Neural progenitor cell (in vitro differentiated cells): ENCODE measurements around the gene CDK17.

Experiments
- EZH2phosphoT487 ChIP-seq: fragments of 200-600 bp; sonication (generic); IDR thresholded peaks from 2 replicates; pipeline ENCODE4 v1.6.1; 2017; ENCODE audit warnings: antibody characterized with exemption
- TF ChIP-seq, protein P1 (sequence below): fragments of 200-600 bp; sonication (generic); IDR thresholded peaks from 2 replicates; pipeline ENCODE4 v1.5.1; 2017; ENCODE audit warnings: antibody characterized with exemption, mild to moderate bottlenecking

DNA sequence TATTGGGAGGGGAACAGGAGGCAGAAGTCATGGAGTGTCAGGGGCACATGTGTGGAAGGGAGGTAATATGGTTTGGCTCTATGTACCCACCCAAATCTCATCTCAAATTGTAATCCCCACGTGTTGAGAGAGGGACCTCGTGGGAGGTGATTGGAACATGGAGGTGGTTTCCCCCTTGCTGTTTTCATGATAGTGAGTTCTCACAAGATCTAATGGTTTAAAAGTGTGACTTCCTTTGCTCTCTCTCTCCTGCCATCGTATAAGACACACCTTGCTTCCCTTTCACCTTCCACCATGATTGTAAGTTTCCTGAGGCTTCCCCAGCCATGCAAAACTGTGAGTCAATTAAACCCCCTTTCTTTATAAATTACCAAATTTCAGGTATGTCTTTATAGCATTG, 41.6 kb upstream of the CDK17 start:
- TF ChIP-seq, protein P1, sequence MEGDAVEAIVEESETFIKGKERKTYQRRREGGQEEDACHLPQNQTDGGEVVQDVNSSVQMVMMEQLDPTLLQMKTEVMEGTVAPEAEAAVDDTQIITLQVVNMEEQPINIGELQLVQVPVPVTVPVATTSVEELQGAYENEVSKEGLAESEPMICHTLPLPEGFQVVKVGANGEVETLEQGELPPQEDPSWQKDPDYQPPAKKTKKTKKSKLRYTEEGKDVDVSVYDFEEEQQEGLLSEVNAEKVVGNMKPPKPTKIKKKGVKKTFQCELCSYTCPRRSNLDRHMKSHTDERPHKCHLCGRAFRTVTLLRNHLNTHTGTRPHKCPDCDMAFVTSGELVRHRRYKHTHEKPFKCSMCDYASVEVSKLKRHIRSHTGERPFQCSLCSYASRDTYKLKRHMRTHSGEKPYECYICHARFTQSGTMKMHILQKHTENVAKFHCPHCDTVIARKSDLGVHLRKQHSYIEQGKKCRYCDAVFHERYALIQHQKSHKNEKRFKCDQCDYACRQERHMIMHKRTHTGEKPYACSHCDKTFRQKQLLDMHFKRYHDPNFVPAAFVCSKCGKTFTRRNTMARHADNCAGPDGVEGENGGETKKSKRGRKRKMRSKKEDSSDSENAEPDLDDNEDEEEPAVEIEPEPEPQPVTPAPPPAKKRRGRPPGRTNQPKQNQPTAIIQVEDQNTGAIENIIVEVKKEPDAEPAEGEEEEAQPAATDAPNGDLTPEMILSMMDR, result no peak
- TF ChIP-seq EZH2phosphoT487, result no peak
